ENCODE measurements around the gene XPOT.

DNA sequence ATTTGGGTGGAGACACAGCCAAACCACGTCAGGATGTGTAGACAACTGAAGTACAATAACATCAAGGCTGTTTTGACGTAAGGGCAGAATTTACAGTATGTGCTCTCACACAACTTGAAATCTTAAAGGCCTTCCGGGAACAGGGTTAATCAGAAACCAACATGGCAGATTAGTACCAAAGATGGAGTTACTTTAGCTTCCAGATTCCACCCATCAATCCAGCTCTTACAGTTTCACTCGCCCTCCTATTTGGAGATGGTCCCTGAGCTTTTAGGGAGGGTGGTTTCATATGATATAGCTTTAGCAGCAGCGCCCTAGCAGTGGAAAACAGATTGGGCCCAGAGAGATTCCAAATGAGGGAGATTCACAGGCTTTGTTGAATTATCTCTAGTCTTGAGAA, 2.0 kb upstream of the XPOT start:
- TF ChIP-seq, protein P1, sequence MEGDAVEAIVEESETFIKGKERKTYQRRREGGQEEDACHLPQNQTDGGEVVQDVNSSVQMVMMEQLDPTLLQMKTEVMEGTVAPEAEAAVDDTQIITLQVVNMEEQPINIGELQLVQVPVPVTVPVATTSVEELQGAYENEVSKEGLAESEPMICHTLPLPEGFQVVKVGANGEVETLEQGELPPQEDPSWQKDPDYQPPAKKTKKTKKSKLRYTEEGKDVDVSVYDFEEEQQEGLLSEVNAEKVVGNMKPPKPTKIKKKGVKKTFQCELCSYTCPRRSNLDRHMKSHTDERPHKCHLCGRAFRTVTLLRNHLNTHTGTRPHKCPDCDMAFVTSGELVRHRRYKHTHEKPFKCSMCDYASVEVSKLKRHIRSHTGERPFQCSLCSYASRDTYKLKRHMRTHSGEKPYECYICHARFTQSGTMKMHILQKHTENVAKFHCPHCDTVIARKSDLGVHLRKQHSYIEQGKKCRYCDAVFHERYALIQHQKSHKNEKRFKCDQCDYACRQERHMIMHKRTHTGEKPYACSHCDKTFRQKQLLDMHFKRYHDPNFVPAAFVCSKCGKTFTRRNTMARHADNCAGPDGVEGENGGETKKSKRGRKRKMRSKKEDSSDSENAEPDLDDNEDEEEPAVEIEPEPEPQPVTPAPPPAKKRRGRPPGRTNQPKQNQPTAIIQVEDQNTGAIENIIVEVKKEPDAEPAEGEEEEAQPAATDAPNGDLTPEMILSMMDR (IDR thresholded peaks at IDR 0.05): no peak
- no peak for TF ChIP-seq POLR2A (IDR thresholded peaks at IDR 0.05)
